Measurements from ENCODE around the gene RFX2. TPM values are rescaled to one million over a fixed set of nuclear protein-coding genes. Genes with fewer than 3 reads are reported as not detected.

Gene RFX2
- total and polyA plus RNA-seq, 10 of the 15 experiments (the other 5 are each of a cell fraction or from before 2014, with no cell fraction given): 3.2 to 9.8 (median 4.7) TPM

DNA sequence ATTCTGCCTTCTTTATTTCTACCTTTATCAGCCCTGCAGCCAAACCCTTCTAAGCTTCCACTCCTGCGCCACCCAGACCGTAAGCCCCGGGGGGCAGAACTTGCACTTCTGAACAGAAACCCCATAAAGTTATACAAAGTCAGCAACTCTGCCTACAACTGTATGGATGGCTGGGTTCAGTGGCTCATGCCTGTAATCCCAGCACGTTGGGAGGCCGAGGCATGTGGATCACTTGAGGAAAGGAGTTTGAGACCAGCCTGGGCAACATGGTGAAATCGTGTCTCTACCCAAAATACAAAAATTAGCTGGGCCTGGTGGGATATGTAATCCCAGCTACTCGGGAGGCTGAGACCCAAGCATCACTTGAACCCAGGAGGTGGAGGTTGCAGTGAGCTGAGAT lies 142.7 kb downstream of the RFX2 start:
- 0 out of 4 replicates have a peak, but pooled peaks of 1 of the 2 experiments have one; percentile 2 for TF ChIP-seq EP300 (IDR thresholded peaks at IDR 0.05; ENCODE audit: borderline replicate concordance in 1 of 2, control insufficient read depth in 1 of 2, low read depth in 2 of 2, low read length in 2 of 2)
- TF ChIP-seq, protein P1, sequence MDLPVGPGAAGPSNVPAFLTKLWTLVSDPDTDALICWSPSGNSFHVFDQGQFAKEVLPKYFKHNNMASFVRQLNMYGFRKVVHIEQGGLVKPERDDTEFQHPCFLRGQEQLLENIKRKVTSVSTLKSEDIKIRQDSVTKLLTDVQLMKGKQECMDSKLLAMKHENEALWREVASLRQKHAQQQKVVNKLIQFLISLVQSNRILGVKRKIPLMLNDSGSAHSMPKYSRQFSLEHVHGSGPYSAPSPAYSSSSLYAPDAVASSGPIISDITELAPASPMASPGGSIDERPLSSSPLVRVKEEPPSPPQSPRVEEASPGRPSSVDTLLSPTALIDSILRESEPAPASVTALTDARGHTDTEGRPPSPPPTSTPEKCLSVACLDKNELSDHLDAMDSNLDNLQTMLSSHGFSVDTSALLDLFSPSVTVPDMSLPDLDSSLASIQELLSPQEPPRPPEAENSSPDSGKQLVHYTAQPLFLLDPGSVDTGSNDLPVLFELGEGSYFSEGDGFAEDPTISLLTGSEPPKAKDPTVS (IDR thresholded peaks at IDR 0.05; ENCODE audit: low read depth, low read length): no peak
- H3K4me1 ChIP-seq (ENCODE audit: control insufficient read depth, insufficient read depth, low read length): peaks cover 17% of the 10 kb centered on the region
- H3K9me3 ChIP-seq (replicated peaks; ENCODE audit: control insufficient read depth, insufficient read depth, low read length): no peaks in the 10 kb centered on the region
- no TSS peak for BruUV-seq (replicated peaks)
- ChIA-PET CTCF (interaction anchor here (0.7 to 3.9 kb wide), 26 partner anchors 11 to 251 kb away, joined by 3 to 76 read pairs (median 6); partner anchors contain the start of genes NDUFA11, NRTN, RANBP3 and VMAC), SMC1A (ENCODE audit: uncharacterized antibody, unreplicated experiment) (interaction anchor here (0.9 to 2.2 kb wide), 11 partner anchors 11 to 163 kb away, joined by 3 to 24 read pairs (median 5); partner anchors contain the start of genes NRTN, RANBP3 and VMAC), RAD21 (ENCODE audit: unreplicated experiment) (interaction anchor here (0.7 to 2.6 kb wide), 11 partner anchors 11 to 163 kb away, joined by 3 to 21 read pairs (median 6); partner anchors contain the start of genes NRTN, RANBP3 and VMAC), POLR2A (interaction anchor here (1.0 to 1.9 kb wide), 6 partner anchors 11 to 74 kb away, joined by 3 to 18 read pairs (median 4); partner anchors contain the start of genes NDUFA11, RANBP3 and VMAC)
- H3K9ac ChIP-seq (ENCODE audit: control insufficient read depth, insufficient read depth, low read length): no peak overlapping the region
- H3K4me2 ChIP-seq (ENCODE audit: control insufficient read depth, insufficient read depth): no peak overlapping the region
- intact Hi-C loops (cut with micrococcal nuclease; ENCODE audit: unreplicated experiment) (no loop called here), in situ Hi-C loops (cut with MboI) (no loop called here)
- peaks cover 85% of the 10 kb centered on the region for H3K79me2 ChIP-seq (ENCODE audit: control insufficient read depth, insufficient read depth, low read length)
- FAIRE-seq: no peak
- no peak overlapping the region for H3K4me3 ChIP-seq
- DNase-seq (ENCODE audit: low read depth, low spot score): no peak
- H3K36me3 ChIP-seq (ENCODE audit: control insufficient read depth in 2 of 2, insufficient read depth in 2 of 2, low read length in 1 of 2): peaks cover 3 to 9% of the 10 kb centered on the region in 2 experiments
- no peak overlapping the region for H2AFZ ChIP-seq (ENCODE audit: control insufficient read depth, low read depth, low read length)
- WGBS (ENCODE audit: insufficient coverage, insufficient replicate concordance, low lambda C conversion rate, missing lambda C conversion rate): 35% methylated on average over 7 of the region's 7 CpGs
- no peak overlapping the region for H3K27ac ChIP-seq (ENCODE audit: control insufficient read depth, insufficient read depth)
- no peak for ATAC-seq
- H4K20me1 ChIP-seq (ENCODE audit: control insufficient read depth, insufficient read depth): peaks cover 31% of the 10 kb centered on the region
- H3K27me3 ChIP-seq (replicated peaks in 1 of 2; ENCODE audit: control insufficient read depth in 2 of 2, insufficient read depth in 2 of 2, low read length in 1 of 2): no peaks in the 10 kb centered on the region

DNA sequence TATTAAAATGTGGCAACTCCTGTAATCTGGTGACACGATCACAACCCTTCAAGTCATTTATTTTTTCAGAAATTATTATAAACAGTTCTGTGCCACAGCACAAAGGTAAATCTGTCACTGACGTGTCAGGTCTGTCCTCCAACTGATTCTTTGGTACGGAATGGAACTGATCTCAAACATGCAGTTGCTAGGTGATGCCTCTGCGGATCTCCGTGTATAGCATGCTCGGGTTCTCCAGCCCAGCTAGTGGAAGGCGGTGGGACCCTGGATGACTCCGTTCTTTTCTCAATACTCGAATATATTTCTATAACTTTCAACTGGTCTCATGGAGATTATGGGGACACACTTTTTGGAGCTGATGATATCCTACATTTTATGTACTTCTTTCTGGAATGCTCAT lies 143.4 kb downstream of the RFX2 start:
- no peak for FAIRE-seq
- peaks cover 85% of the 10 kb centered on the region for H3K79me2 ChIP-seq (ENCODE audit: control insufficient read depth, insufficient read depth, low read length)
- intact Hi-C loops (cut with micrococcal nuclease; ENCODE audit: unreplicated experiment) (no loop called here), in situ Hi-C loops (cut with MboI) (no loop called here)
- peaks cover 32% of the 10 kb centered on the region for H4K20me1 ChIP-seq (ENCODE audit: control insufficient read depth, insufficient read depth)
- no peaks in the 10 kb centered on the region for H3K27me3 ChIP-seq (replicated peaks in 1 of 2; ENCODE audit: control insufficient read depth in 2 of 2, insufficient read depth in 2 of 2, low read length in 1 of 2)
- CTCF ChIA-PET: interaction anchor here (0.8 to 3.9 kb wide), 11 partner anchors 9 to 163 kb away, joined by 4 to 76 read pairs (median 15); partner anchors contain the start of genes NDUFA11, NRTN and VMAC
- no TSS peak for BruUV-seq (replicated peaks)
- RAD21 ChIA-PET (ENCODE audit: unreplicated experiment): interaction anchor here (0.5 to 2.6 kb wide), 2 partner anchors 22 to 56 kb away, joined by 3 to 21 read pairs; no protein-coding TSS in a partner anchor
- SMC1A ChIA-PET (ENCODE audit: uncharacterized antibody, unreplicated experiment): interaction anchor here (2.0 to 2.2 kb wide), 2 partner anchors 56 to 158 kb away, joined by 5 to 11 read pairs; no protein-coding TSS in a partner anchor
- H2AFZ ChIP-seq (ENCODE audit: control insufficient read depth, low read depth, low read length): no peak overlapping the region
- 78% methylated on average over 9 of the region's 9 CpGs for whole genome bisulfite sequencing (ENCODE audit: insufficient coverage, insufficient replicate concordance, low lambda C conversion rate, missing lambda C conversion rate)
- no peak for DNase-seq (ENCODE audit: low read depth, low spot score)
- H3K9ac ChIP-seq (ENCODE audit: control insufficient read depth, insufficient read depth, low read length): no peak overlapping the region
- H3K4me3 ChIP-seq: no peak overlapping the region
- H3K27ac ChIP-seq (ENCODE audit: control insufficient read depth, insufficient read depth): no peak overlapping the region
- peaks cover 3 to 9% of the 10 kb centered on the region in 2 experiments for H3K36me3 ChIP-seq (ENCODE audit: control insufficient read depth in 2 of 2, insufficient read depth in 2 of 2, low read length in 1 of 2)
- no peak for ATAC-seq
- H3K4me1 ChIP-seq (ENCODE audit: control insufficient read depth, insufficient read depth, low read length): peaks cover 23% of the 10 kb centered on the region
- H3K4me2 ChIP-seq (ENCODE audit: control insufficient read depth, insufficient read depth): no peak overlapping the region
- H3K9me3 ChIP-seq (replicated peaks; ENCODE audit: control insufficient read depth, insufficient read depth, low read length): no peaks in the 10 kb centered on the region
- POLR2A ChIA-PET: interaction anchor here (1.9 kb wide), 1 partner anchor 62 kb away, joined by 6 read pairs; the partner anchor contains the start of genes NDUFA11 and VMAC
- no peak for TF ChIP-seq BRCA1 (IDR thresholded peaks at IDR 0.05; ENCODE audit: low read depth, low read length)
- TF ChIP-seq, protein P2, sequence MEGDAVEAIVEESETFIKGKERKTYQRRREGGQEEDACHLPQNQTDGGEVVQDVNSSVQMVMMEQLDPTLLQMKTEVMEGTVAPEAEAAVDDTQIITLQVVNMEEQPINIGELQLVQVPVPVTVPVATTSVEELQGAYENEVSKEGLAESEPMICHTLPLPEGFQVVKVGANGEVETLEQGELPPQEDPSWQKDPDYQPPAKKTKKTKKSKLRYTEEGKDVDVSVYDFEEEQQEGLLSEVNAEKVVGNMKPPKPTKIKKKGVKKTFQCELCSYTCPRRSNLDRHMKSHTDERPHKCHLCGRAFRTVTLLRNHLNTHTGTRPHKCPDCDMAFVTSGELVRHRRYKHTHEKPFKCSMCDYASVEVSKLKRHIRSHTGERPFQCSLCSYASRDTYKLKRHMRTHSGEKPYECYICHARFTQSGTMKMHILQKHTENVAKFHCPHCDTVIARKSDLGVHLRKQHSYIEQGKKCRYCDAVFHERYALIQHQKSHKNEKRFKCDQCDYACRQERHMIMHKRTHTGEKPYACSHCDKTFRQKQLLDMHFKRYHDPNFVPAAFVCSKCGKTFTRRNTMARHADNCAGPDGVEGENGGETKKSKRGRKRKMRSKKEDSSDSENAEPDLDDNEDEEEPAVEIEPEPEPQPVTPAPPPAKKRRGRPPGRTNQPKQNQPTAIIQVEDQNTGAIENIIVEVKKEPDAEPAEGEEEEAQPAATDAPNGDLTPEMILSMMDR (IDR thresholded peaks at IDR 0.05 in 2 of 3, conservative IDR thresholded peaks at IDR 0.05 in 1 of 3; ENCODE audit: control insufficient read depth in 2 of 3, extremely low read depth in 1 of 3, insufficient read depth in 1 of 3, low read depth in 3 of 3, low read length in 3 of 3): no peak
- TF ChIP-seq, protein P3, sequence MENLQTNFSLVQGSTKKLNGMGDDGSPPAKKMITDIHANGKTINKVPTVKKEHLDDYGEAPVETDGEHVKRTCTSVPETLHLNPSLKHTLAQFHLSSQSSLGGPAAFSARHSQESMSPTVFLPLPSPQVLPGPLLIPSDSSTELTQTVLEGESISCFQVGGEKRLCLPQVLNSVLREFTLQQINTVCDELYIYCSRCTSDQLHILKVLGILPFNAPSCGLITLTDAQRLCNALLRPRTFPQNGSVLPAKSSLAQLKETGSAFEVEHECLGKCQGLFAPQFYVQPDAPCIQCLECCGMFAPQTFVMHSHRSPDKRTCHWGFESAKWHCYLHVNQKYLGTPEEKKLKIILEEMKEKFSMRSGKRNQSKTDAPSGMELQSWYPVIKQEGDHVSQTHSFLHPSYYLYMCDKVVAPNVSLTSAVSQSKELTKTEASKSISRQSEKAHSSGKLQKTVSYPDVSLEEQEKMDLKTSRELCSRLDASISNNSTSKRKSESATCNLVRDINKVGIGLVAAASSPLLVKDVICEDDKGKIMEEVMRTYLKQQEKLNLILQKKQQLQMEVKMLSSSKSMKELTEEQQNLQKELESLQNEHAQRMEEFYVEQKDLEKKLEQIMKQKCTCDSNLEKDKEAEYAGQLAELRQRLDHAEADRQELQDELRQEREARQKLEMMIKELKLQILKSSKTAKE (IDR thresholded peaks at IDR 0.05; ENCODE audit: low read depth, poor library complexity, severe bottlenecking): no peak
- TF ChIP-seq SMC3 (IDR thresholded peaks at IDR 0.05; ENCODE audit: borderline replicate concordance, low read length): no peak
